A673 (cell line): Measurements from ENCODE around the gene URI1.

Experiments
- CTCF ChIP-seq: fragments of 300-800, 200-600 bp; sonication (generic); conservative IDR thresholded peaks from 2 replicates; pipeline ENCODE4 v1.5.1; 2017; ENCODE audit warnings: low read depth, mild to moderate bottlenecking, antibody characterized with exemption, low read length, moderate library complexity, mixed read lengths
- EZH2 ChIP-seq: fragments of 200-600 bp; sonication (generic); IDR thresholded peaks from 2 replicates; pipeline ENCODE4 v1.6.1; 2017; ENCODE audit warnings: borderline replicate concordance, low read depth, mild to moderate bottlenecking, mixed read lengths, antibody characterized with exemption, low read length; ENCODE audit not compliant: poor library complexity, severe bottlenecking

- no peak for TF ChIP-seq CTCF
- no peak for TF ChIP-seq EZH2
These were observed 10.1 kb downstream of the URI1 start for GRCh38 chr19:29952177-29952576.
